ENCODE results near the gene ZW10. TPM values are rescaled to one million over a fixed set of nuclear protein-coding genes. Genes with fewer than 3 reads are reported as not detected.

Gene ZW10, protein sequence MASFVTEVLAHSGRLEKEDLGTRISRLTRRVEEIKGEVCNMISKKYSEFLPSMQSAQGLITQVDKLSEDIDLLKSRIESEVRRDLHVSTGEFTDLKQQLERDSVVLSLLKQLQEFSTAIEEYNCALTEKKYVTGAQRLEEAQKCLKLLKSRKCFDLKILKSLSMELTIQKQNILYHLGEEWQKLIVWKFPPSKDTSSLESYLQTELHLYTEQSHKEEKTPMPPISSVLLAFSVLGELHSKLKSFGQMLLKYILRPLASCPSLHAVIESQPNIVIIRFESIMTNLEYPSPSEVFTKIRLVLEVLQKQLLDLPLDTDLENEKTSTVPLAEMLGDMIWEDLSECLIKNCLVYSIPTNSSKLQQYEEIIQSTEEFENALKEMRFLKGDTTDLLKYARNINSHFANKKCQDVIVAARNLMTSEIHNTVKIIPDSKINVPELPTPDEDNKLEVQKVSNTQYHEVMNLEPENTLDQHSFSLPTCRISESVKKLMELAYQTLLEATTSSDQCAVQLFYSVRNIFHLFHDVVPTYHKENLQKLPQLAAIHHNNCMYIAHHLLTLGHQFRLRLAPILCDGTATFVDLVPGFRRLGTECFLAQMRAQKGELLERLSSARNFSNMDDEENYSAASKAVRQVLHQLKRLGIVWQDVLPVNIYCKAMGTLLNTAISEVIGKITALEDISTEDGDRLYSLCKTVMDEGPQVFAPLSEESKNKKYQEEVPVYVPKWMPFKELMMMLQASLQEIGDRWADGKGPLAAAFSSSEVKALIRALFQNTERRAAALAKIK
- 10 to 100 TPM; 24.9 to 30.1 (median 27.9) TPM for total RNA-seq

DNA sequence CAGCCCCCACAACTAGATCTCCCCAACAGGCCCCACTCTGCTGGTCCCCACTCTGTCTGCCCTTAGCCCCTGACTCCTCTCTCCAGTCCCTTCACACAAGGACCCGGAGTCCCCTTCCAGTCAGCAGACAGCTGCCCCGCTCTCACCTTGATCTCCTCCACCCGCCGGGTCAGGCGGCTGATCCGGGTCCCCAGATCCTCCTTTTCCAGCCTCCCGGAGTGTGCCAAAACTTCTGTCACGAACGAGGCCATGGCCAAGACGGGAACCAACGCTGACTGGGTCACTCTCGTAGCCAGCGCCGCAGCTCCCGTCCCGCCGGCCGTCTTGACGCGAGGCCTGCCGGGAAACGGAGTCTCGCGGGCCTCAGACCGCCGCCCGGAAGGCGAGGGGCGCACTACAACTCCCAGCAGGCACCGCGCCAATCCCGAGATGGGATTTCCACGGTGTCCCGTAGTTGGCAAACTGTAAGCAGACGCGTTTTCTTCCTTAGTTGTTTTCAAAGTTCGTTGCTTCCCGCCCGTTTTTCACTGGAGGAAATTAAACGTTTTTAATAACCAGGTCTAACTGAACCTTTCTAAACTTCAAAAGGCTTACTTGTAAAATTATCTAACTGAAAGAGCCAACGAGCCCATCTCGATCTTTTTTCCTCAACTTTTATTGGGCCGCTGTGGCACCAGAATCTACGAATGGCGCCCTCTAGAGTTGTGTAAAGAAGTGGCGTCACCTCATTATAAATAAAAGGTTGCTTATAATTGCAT lies at the start of gene ZW10:
Gene ZW10, minus strand, starts transcription at position 277 of the 758 bp plus-strand sequence. Its CDS starts 26 bp downstream, at position 251.
- 0 to 1% methylated on average over 44 to 46 of the region's 46 CpGs for WGBS, 2 donors
- H3K4me3 ChIP-seq (ENCODE audit: low read depth, poor library complexity, severe bottlenecking), result peak within 1 kb of the TSS; percentile 88
- TF ChIP-seq, protein P1, sequence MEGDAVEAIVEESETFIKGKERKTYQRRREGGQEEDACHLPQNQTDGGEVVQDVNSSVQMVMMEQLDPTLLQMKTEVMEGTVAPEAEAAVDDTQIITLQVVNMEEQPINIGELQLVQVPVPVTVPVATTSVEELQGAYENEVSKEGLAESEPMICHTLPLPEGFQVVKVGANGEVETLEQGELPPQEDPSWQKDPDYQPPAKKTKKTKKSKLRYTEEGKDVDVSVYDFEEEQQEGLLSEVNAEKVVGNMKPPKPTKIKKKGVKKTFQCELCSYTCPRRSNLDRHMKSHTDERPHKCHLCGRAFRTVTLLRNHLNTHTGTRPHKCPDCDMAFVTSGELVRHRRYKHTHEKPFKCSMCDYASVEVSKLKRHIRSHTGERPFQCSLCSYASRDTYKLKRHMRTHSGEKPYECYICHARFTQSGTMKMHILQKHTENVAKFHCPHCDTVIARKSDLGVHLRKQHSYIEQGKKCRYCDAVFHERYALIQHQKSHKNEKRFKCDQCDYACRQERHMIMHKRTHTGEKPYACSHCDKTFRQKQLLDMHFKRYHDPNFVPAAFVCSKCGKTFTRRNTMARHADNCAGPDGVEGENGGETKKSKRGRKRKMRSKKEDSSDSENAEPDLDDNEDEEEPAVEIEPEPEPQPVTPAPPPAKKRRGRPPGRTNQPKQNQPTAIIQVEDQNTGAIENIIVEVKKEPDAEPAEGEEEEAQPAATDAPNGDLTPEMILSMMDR (IDR thresholded peaks at IDR 0.05), result peak in 1 of 3 donors; percentile 17
- TF ChIP-seq POLR2A (IDR thresholded peaks at IDR 0.05), result no peak
- peak; percentile 97 to 99 for DNase-seq (ENCODE audit: low spot score in 2 of 2)
- intact Hi-C loops (cut with DNase I; ENCODE audit: low total_unique reads), result no loop called here

DNA sequence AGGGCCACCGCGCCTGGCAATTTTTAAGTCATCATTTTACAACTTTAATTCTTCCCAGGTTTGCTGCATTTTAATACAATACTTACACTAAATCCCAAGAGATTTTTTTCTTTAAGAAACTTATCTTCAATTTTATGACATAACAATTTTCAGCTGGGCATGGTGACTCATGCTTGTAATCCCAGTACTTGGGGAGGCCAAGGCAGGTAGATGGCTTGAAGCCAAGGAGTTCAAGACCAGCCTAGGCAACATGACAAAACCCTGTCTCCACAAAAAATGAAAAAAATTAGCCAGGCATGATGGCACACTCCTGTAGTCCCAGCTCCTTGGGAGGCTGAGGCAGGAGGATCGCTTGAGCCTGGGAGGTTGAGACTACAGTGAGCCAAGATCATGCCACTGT lies 44.9 kb upstream of the ZW10 start:
- TF ChIP-seq, protein P1 (IDR thresholded peaks at IDR 0.05), result no peak
- TF ChIP-seq POLR2A (IDR thresholded peaks at IDR 0.05), result no peak
- intact Hi-C loops (cut with DNase I; ENCODE audit: low total_unique reads), result no loop called here
- 96 to 97% methylated on average over 3 of the region's 3 CpGs for WGBS, 2 donors
- DNase-seq (ENCODE audit: low spot score in 2 of 2), result peak in 1 of 2 donors; percentile 17
- no peak overlapping the region for H3K4me3 ChIP-seq (ENCODE audit: low read depth, poor library complexity, severe bottlenecking)

DNA sequence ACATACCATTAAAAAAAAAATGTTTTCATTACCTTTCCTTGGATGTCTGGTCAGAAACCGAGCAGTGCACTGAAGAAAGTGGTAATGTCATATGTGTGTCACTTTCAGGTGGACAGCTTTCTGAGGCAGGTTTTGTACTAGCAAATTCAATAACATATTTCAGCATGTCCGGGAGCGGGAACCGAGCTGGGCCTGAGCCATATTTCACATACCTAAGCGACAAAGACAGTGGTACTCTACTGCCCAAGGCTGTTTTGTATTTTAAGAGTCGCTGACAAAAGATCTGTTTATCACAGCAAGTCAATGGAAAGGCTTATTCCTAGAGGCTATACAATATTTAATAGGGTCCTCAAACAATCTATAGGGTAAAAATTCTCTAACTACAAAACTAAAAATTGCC lies 44.1 kb upstream of the ZW10 start:
- TF ChIP-seq, protein P1 (IDR thresholded peaks at IDR 0.05), result no peak
- no peak for TF ChIP-seq POLR2A (IDR thresholded peaks at IDR 0.05)
- H3K4me3 ChIP-seq (ENCODE audit: low read depth, poor library complexity, severe bottlenecking), result no peak overlapping the region
- 75 to 88% methylated on average over 6 of the region's 6 CpGs for WGBS, 2 donors
- intact Hi-C loops (cut with DNase I; ENCODE audit: low total_unique reads), result no loop called here
- peak in 1 of 2 donors; percentile 67 for DNase-seq (ENCODE audit: low spot score in 2 of 2)

DNA sequence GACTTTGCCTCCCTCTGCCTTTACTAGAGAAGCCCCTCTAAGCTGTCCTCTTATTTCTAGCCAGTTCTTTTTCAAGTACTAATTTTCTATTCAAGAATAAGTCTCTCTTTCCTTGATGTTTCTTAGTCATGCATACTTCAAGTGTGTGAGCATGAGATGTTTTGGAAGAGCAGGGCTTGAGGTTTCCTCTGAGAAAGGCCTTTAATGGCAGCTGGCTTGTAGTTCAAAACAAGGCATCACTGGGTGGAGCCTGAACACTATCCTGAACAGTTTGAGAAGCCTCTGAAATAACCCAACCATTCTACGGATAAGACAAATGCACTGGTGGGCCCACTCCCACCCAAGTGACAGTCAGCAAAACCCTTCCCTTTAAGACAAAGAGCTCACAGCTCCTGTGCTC lies 43.7 kb upstream of the ZW10 start:
- 96 to 100% methylated on average over 1 of the region's 1 CpG for WGBS, 2 donors
- DNase-seq (ENCODE audit: low spot score in 2 of 2), result no peak
- TF ChIP-seq, protein P1 (IDR thresholded peaks at IDR 0.05), result no peak
- no peak for TF ChIP-seq POLR2A (IDR thresholded peaks at IDR 0.05)
- intact Hi-C loops (cut with DNase I; ENCODE audit: low total_unique reads), result no loop called here
- H3K4me3 ChIP-seq (ENCODE audit: low read depth, poor library complexity, severe bottlenecking), result no peak overlapping the region

DNA sequence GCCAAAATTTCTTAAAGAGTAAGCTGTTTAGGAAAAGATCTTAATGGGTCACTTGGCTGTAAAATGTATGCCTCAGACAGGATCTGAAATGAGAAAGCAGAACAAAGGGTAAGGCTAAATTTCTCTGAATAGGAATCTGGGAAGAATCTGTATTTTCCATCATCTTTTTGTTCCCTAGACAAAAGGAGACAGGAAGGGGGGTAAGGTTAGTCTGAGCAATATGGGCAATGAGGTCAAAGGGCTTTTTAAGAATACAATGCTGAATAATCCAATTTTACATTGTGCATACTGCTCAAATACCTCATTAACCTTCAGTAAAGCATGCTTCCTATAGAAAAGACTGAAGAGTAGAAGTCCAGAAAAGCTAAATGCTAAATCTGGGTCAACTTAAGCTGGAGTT lies 40.7 kb upstream of the ZW10 start:
- intact Hi-C loops (cut with DNase I; ENCODE audit: low total_unique reads), result no loop called here
- H3K4me3 ChIP-seq (ENCODE audit: low read depth, poor library complexity, severe bottlenecking), result no peak overlapping the region
- TF ChIP-seq POLR2A (IDR thresholded peaks at IDR 0.05), result no peak
- TF ChIP-seq, protein P1 (IDR thresholded peaks at IDR 0.05), result no peak
- DNase-seq (ENCODE audit: low spot score in 2 of 2), result no peak
